HG03457 (cell line): ENCODE data around the gene HOOK2.

Experiments
- ATAC-seq: cut with Tn5 transposase; IDR thresholded peaks from one replicate; pipeline ENCODE4 v1.9.1; 2021; ENCODE audit warnings: moderate number of reproducible peaks; ENCODE audit not compliant: unreplicated experiment

HOOK2 gene

DNA sequence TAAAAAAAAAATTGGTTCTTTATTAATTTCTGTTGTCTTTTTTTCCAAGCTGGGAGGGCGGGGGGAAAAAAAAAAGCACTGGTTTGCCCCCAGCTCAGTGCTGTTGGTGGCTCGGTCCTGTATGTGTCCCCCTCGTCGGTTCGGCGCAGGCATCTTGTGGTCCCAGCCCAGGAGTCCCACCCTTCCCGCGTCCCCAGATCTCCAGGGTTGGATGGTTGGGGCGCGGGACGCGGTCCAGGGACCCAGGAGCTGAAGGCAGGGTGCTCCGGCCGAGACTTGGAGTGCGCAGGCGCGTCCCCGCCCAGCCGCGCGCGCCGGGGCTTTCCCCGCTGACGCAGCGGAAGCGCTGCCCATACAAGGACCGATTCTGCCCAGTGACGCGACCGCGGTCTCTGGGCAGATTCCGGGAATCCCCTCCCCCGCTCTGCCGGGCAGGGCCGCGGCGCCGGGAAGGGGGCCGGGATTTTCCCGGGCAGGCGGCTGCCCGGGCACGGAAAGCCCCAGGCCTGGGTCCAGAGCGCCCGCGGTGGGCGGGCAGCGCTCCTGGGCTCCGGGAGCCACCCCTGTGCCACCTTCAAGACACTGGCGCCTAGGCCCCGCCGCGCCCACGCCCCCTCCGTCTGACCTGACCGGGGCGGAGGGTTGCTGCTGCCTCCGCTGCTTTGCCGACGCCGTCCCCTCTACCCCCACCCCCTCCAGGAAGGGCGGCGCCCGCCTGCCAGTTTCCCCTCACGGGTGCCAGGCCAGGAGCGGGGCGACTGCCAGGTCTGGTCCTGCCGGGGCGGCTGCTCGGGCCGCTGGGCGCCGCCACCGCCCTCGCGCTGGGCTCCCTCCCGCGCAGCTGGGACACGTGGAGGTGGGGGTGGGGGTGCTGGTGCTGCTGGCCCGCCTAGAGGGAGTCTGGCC is 18.2 kb upstream of the HOOK2 start:
- peak; percentile 24 for ATAC-seq

DNA sequence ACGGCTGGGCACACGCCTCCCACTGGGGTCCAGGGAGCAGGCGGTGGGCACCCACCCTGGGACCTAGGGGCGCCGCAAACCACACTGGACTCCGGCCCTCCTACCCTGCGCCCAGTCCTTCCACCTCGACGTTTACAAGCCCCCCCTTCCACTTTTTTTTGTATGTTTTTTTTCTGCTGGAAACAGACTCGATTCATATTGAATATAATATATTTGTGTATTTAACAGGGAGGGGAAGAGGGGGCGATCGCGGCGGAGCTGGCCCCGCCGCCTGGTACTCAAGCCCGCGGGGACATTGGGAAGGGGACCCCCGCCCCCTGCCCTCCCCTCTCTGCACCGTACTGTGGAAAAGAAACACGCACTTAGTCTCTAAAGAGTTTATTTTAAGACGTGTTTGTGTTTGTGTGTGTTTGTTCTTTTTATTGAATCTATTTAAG is 17.5 kb upstream of the HOOK2 start:
- ATAC-seq, result no peak

- ATAC-seq, result no peak
These were observed 16.9 kb upstream of the HOOK2 start for GRCh38 chr19:12792051-12792852.

- peak; percentile 22 for ATAC-seq
These were observed 16.1 kb upstream of the HOOK2 start, which contains the start of gene JUNB for GRCh38 chr19:12791345-12792050. JUNB (plus strand) TSS chr19:12791486; CDS start chr19:12791772, 286 bp downstream.

DNA sequence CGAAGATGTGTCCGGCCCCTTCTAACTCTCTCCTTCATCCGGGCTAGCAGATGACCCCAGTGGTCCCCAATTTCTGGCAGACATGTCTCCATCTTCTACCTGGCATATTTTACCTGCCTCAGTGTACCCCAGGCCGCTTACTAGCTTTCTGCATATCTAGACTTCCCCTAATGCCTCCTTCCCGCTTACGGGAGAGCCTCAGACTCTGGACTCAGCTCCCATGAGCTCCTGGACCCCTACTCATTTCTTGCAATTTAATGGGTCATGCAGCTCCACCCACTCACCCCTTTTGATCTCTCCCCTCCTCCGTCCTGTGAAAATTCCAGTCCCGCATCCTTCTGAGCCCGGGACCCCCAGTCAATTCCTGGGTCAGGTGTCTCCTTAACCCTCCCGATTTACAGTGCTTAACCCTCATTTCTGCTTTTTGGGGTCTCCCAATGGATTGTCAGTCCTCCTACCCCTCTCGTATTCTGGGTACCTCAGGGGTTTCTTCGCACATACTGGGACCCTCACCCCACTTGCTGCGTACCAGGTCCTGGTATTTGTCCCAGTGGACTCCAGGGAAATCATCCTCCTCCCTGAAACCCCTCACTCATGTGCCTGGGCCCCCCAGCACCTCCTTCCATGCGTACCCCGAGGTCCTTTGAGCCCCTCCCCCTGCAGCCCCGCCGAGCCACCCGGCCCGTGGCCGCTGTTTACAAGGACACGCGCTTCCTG is 15.4 kb upstream of the HOOK2 start:
- ATAC-seq, result no peak

GRCh38 chr19:12789904-12790619 is 14.7 kb upstream of the HOOK2 start:
- ATAC-seq, result peak; percentile 27

- ATAC-seq, result no peak
These were observed 13.9 kb upstream of the HOOK2 start for GRCh38 chr19:12789098-12789903.

DNA sequence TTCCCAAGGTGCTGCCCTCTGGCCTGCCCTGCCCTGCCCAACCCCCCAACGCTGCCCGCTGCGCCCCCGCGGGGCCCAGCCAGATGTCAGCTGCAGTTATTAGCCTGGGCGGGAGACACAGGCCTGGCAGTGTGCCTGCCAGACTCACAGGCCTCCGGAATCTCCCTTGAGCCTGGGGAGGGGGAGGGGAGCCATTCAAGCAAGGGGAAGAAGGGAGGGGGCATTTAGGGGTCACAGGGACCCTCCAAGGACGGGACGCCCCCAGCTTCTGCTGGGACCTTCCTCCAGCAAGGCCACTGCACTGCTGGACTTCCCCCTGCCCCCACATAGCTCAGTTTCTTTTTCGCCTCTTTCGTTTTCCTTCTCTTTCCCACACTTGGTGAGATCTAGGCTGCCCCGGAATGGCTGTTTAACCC is 13.3 kb upstream of the HOOK2 start:
- no peak for ATAC-seq

GRCh38 chr19:12788042-12788681 is 12.8 kb upstream of the HOOK2 start:
- ATAC-seq, result no peak

DNA sequence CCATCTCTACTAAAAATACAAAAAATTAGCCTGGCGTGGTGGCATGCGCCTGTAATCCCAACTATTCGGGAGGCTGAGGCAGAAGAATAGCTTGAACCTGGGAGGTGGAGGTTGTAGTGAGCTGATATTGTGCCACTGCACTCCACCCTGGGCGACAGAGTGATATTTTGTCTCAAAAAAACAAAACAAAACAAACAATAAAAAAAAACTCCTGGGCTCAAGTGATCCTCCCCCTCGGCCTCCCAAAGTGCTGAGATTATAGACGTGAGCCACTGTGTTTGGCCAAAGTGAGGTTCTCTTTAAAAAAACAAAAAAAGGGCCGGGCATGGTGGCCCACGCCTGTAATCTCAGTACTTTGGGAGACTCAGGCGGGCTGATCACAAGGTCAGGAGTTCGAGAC is 12.1 kb upstream of the HOOK2 start:
- no peak for ATAC-seq

DNA sequence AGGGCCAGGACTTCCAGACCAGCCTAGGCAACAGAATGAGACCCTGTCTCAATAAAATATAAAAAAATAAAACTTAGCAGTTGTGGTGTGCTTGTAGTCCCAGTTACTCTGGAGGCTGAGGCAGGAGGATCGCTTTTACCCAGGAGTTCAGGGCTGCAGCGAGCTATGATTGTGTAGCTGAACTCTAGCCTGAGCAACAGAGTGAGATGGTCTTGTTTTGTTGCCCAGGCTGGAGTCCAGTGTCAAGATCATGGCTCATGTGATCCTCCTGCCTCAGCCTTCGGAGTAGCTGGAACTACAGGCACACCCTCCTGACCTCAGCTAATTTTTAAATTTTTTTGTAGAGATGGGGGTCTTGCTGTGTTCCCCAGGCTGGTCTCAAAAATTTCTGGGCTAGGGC is 11.6 kb upstream of the HOOK2 start:
- no peak for ATAC-seq

DNA sequence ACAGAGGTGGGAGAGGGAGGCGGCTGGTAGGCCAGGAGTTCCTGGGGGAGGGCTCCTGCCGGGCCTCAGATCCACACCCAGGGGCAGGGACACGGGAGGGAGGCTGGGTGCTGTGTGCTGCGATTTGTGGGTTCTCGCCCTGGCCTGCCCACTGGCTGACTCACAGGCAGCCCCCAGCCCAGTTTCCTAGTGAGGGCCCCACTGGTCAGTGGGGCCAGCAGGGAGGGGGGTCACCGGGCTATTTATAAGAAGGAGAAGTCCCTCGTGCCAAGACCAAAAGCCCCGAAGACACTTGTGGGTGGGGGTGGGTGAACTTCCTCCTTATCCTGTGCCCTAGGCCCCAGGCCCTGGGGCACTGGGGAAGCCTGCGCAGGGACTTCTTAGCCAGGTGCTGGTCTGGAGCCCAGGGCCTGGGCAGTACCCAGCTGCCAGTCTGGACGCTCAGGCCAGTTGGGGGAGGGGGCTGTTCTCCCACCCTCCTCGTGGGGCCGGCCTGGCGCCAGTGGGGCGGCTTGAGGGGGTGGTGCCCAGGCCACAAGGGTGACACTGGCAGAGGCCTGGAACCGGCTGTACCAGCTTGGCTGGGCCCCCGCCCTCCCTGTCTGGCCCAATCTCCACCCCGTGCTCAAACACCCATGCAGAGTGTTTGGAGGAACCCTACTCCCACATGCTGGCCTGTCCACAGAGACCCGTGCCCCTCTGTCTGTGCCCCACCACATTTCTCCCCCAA is 11.0 kb upstream of the HOOK2 start:
- ATAC-seq, result no peak

DNA sequence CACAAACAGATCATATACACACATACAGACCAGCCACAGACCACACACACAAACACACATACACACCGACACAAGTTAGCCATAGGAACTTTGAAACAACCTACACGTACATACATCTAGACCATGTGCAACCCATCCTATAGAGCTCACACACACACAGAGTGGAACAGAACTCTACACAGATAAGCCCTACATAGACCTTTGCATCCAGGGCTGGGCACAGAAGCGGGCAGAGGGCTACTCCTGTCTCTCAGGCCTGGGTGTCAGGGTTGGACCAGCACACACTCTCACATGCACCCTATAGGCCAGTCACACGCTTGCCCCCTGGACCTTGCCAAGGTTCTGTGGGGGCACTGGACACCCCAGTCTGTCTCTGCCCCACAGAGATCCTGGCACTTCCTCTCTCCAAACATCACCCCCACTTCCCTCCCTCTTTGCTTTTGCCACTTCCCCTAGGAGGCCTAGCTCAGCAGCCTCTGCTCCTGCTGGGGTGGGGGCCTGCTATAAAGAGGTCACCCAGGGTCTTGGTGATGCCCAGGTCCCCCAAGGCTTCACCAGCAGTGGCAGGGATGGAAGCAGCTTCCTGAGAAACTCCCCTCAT is 10.2 kb upstream of the HOOK2 start:
- no peak for ATAC-seq

- no peak for ATAC-seq
These were observed 9.6 kb upstream of the HOOK2 start for GRCh38 chr19:12784871-12785430.

- no peak for ATAC-seq
These were observed 9.1 kb upstream of the HOOK2 start for GRCh38 chr19:12784394-12784870.

DNA sequence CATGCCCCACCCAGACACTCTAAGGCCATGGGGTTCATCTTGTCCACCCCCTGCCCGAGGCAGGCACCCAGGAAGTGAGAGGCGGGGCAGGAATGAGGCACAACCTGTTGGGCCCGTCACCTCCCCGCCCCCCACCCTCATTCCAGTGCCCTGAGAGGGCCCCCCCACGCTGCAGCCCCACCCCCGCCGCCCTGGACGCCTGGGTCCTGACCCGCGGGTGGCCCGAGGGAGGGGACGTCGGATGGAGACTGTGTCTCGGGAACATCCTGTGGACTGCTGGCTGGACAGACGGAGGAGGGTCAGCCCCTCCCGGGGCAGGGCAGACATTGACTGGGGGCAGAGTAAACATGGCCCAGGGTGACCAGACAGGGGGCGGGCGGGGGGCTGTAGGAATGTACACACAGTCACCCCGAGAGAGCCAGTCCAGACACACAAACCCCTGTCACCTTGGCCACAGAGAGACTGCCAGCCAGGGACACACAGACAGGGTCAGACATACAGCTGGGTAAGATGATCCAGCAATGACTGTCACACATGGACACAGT is 8.6 kb upstream of the HOOK2 start:
- ATAC-seq, result no peak
